DOHH2 (cell line): ENCODE measurements around the gene ZNF263.

Experiments
- H3F3A ChIP-seq: fragments of 200-600 bp; sonication (generic), shearing (Covaris generic); 2 replicates; pipeline ENCODE4 v1.6.0; 2016; ENCODE audit warnings: antibody characterized with exemption, mild to moderate bottlenecking; ENCODE audit not compliant: control insufficient read depth, insufficient read depth
- H3K27ac ChIP-seq: fragments of 200-600 bp; sonication (generic); 2 replicates; pipeline ENCODE4 v1.5.1; 2014; ENCODE audit warnings: low read depth, mild to moderate bottlenecking, low read length, moderate library complexity
- H3K27me3 ChIP-seq: fragments of 200-600 bp; sonication (generic); 2 replicates; pipeline ENCODE4 v1.6.1; 2014; ENCODE audit warnings: mild to moderate bottlenecking, low read length, mixed read lengths; ENCODE audit not compliant: control insufficient read depth
- H3K36me3 ChIP-seq: fragments of 200-600 bp; sonication (generic); 2 replicates; pipeline ENCODE4 v1.6.1; 2014; ENCODE audit warnings: mild to moderate bottlenecking, low read length, moderate library complexity, mixed read lengths; ENCODE audit not compliant: control insufficient read depth
- H3K4me1 ChIP-seq: fragments of 200-600 bp; sonication (generic); 2 replicates; pipeline ENCODE4 v1.6.1; 2014; ENCODE audit warnings: mild to moderate bottlenecking, low read length, mixed read lengths; ENCODE audit not compliant: control insufficient read depth
- H3K4me2 ChIP-seq: fragments of 200-600 bp; sonication (generic); 2 replicates; pipeline ENCODE4 v1.6.0; 2014; ENCODE audit warnings: mild to moderate bottlenecking, low read length, moderate library complexity
- H3K4me3 ChIP-seq: fragments of 200-600 bp; sonication (generic); 2 replicates; pipeline ENCODE4 v1.5.1; 2014; ENCODE audit warnings: mild to moderate bottlenecking, low read length, mixed read lengths
- H3K79me2 ChIP-seq: fragments of 200-600 bp; sonication (generic); 2 replicates; pipeline ENCODE4 v1.6.1; 2014; ENCODE audit warnings: mild to moderate bottlenecking, low read length, mixed read lengths; ENCODE audit not compliant: control insufficient read depth
- H3K9me2 ChIP-seq: fragments of 200-600 bp; sonication (generic); replicated peaks from 2 replicates; pipeline ENCODE4 v1.6.1; 2014; ENCODE audit warnings: mild to moderate bottlenecking, low read length, mixed read lengths; ENCODE audit not compliant: control insufficient read depth
- H3K9me3 ChIP-seq: fragments of 200-600 bp; sonication (generic); 2 replicates; pipeline ENCODE4 v1.6.1; 2014; ENCODE audit warnings: antibody characterized with exemption, low read length, mixed read lengths; ENCODE audit not compliant: control insufficient read depth, insufficient read depth
- H4K20me1 ChIP-seq: fragments of 200-600 bp; sonication (generic); 2 replicates; pipeline ENCODE4 v1.6.0; 2014; ENCODE audit warnings: low read depth, mild to moderate bottlenecking, antibody characterized with exemption, low read length, moderate library complexity; ENCODE audit not compliant: control insufficient read depth, insufficient read depth
- CTCF ChIP-seq: fragments of 200-600 bp; sonication (generic); IDR thresholded peaks from one replicate; pipeline ENCODE4 v1.5.1; 2014; ENCODE audit warnings: antibody characterized with exemption, mild to moderate bottlenecking, low read depth, low read length; ENCODE audit not compliant: poor library complexity, severe bottlenecking
- EZH2phosphoT487 ChIP-seq: fragments of 200-600 bp; sonication (generic); IDR thresholded peaks from 2 replicates; pipeline ENCODE4 v1.6.1; 2017; ENCODE audit warnings: borderline replicate concordance, mild to moderate bottlenecking, antibody characterized with exemption, low read length, moderate library complexity, mixed read lengths

The ZNF263 gene

GRCh38 chr16:3274947-3275346, 8.3 kb upstream of the ZNF263 start:
- Histone ChIP-seq H3K27ac (no peak overlapping the region), H3K4me3 (no peak overlapping the region), H3F3A (no peaks in the 10 kb centered on the region), H3K36me3 (no peaks in the 10 kb centered on the region), H3K9me3 (no peaks in the 10 kb centered on the region), H3K79me2 (no peaks in the 10 kb centered on the region), H4K20me1 (no peaks in the 10 kb centered on the region), H3K4me2 (no peak overlapping the region), H3K9me2 (no peaks in the 10 kb centered on the region), H3K4me1 (peaks cover 5% of the 10 kb centered on the region), H3K27me3 (peaks cover 12% of the 10 kb centered on the region)
- no peak for TF ChIP-seq EZH2phosphoT487
- TF ChIP-seq CTCF = no peak

- Histone ChIP-seq H3K9me2 (no peaks in the 10 kb centered on the region), H3K9me3 (0 out of 2 replicates have a peak, but pooled peaks cover 5% of the 10 kb centered on the region), H3K4me2 (no peak overlapping the region), H3K4me1 (peaks cover 5% of the 10 kb centered on the region), H3K27ac (no peak overlapping the region), H4K20me1 (no peaks in the 10 kb centered on the region), H3K4me3 (no peak overlapping the region), H3F3A (no peaks in the 10 kb centered on the region), H3K36me3 (no peaks in the 10 kb centered on the region), H3K79me2 (no peaks in the 10 kb centered on the region), H3K27me3 (peaks cover 12% of the 10 kb centered on the region)
- TF ChIP-seq EZH2phosphoT487 (no peak), CTCF (no peak)
Observed at GRCh38 chr16:3276679-3277078, 6.6 kb upstream of the ZNF263 start.

GRCh38 chr16:3281222-3281820, 2.0 kb upstream of the ZNF263 start:
- Histone ChIP-seq H3K36me3 (peaks cover 29% of the 10 kb centered on the region), H4K20me1 (no peaks in the 10 kb centered on the region), H3K79me2 (peaks cover 31% of the 10 kb centered on the region), H3K9me2 (no peaks in the 10 kb centered on the region), H3F3A (no peaks in the 10 kb centered on the region), H3K9me3 (peaks cover 24% of the 10 kb centered on the region), H3K4me2 (no peak overlapping the region), H3K27me3 (peaks cover 11% of the 10 kb centered on the region), H3K4me3 (no peak overlapping the region), H3K27ac (no peak overlapping the region), H3K4me1 (peaks cover 24% of the 10 kb centered on the region)
- TF ChIP-seq EZH2phosphoT487 (no peak), CTCF (no peak)
